ENCODE data around the gene ACACA. TPM values are rescaled to one million over a fixed set of nuclear protein-coding genes. Genes with fewer than 3 reads are reported as not detected.
"Not testable (repeated sequence)": the region's sequence is repeated elsewhere in the genome, so short reads cannot be mapped to it uniquely, and the experiment has no call there.

ACACA gene
- total and polyA plus RNA-seq, 2 donors (not counting 1 experiment from before 2014, with no cell fraction given) = 4.8 to 26.2 TPM

- CTCF ChIA-PET = interaction anchor here (0.6 to 1.2 kb wide), 2 partner anchors 13 to 37 kb away, joined by 3 read pairs; no protein-coding TSS in a partner anchor
- intact Hi-C loops (cut with micrococcal nuclease) = no loop called here
- peaks cover 49% of the 10 kb centered on the region for H3K79me2 ChIP-seq (ENCODE audit: control insufficient read depth, insufficient read depth, low read length)
Measured at GRCh38 chr17:37410357-37410756, 3.7 kb upstream of the ACACA start.

GRCh38 chr17:37408145-37408479 is 1.5 kb upstream of the ACACA start:
- H3K27ac Mint-ChIP-seq = peak overlapping the region; percentile 56
- H3K4me2 ChIP-seq (replicated peaks; ENCODE audit: low read depth, low read length, poor library complexity, severe bottlenecking); H3K9me3 Mint-ChIP-seq (ENCODE audit: insufficient read depth); H3K9ac ChIP-seq (ENCODE audit: low read length); H3K9me3 ChIP-seq (ENCODE audit: control extremely low read depth in 1 of 3, control insufficient read depth in 2 of 3, insufficient read depth in 1 of 3, low read length in 2 of 3); H3K27me3 Mint-ChIP-seq; intact Hi-C loops (cut with micrococcal nuclease); H4K20me1 ChIP-seq (ENCODE audit: control insufficient read depth, insufficient read depth, low read length, poor library complexity, severe bottlenecking); DNase-seq; H3K36me3 ChIP-seq (replicated peaks in 1 of 2; ENCODE audit: control extremely low read depth in 1 of 2, control insufficient read depth in 1 of 2, extremely low read depth in 1 of 2, insufficient read depth in 2 of 2, low read length in 1 of 2); H2AFZ ChIP-seq (ENCODE audit: insufficient read depth, low read depth, low read length, poor library complexity, severe bottlenecking); H3K27me3 ChIP-seq (replicated peaks in 1 of 4; ENCODE audit: control extremely low read depth in 1 of 4, control insufficient read depth in 3 of 4, insufficient read depth in 4 of 4, low read length in 3 of 4); ATAC-seq (ENCODE audit: low read depth); H3K27ac ChIP-seq (ENCODE audit: low read length in 2 of 2); H3K4me3 ChIP-seq (ENCODE audit: control extremely low read depth in 1 of 5, extremely low read depth in 1 of 5, insufficient read depth in 1 of 5, low read depth in 2 of 5, low read length in 4 of 5): not testable (repeated sequence)
- peaks cover 49% of the 10 kb centered on the region for H3K79me2 ChIP-seq (ENCODE audit: control insufficient read depth, insufficient read depth, low read length)
- WGBS (ENCODE audit: insufficient coverage) = 93% methylated on average over 13 of the region's 13 CpGs
- CTCF ChIA-PET = interaction anchor here (0.9 to 1.6 kb wide), 3 partner anchors 10 to 202 kb away, joined by 4 to 5 read pairs (median 4); partner anchors contain the start of gene SYNRG
- POLR2A ChIA-PET = interaction anchor here (0.6 to 1.2 kb wide), 2 partner anchors 82 to 1459 kb away, joined by 3 read pairs; partner anchors contain the start of gene DUSP14
- peak overlapping the region; percentile 90 for H3K4me3 Mint-ChIP-seq
- peaks cover 4 to 22% of the 10 kb centered on the region in 2 donors for H3K4me1 ChIP-seq (ENCODE audit: control insufficient read depth in 2 of 2, insufficient read depth in 2 of 2, low read length in 2 of 2)
- H3K4me1 Mint-ChIP-seq = peaks cover 31% of the 10 kb centered on the region

More at GRCh38 chr17:37410357-37410756, 3.7 kb upstream of the ACACA start:
- POLR2A ChIA-PET = no interaction called here
- Histone ChIP-seq H3K36me3 (replicated peaks in 1 of 2; ENCODE audit: control extremely low read depth in 1 of 2, control insufficient read depth in 1 of 2, extremely low read depth in 1 of 2, insufficient read depth in 2 of 2, low read length in 1 of 2) (peaks cover 0 to 20% of the 10 kb centered on the region in 2 experiments), H3K9ac (ENCODE audit: low read length) (no peak overlapping the region), H2AFZ (ENCODE audit: insufficient read depth, low read depth, low read length, poor library complexity, severe bottlenecking) (no peak overlapping the region), H3K4me2 (replicated peaks; ENCODE audit: low read depth, low read length, poor library complexity, severe bottlenecking) (no peak overlapping the region), H4K20me1 (ENCODE audit: control insufficient read depth, insufficient read depth, low read length, poor library complexity, severe bottlenecking) (no peaks in the 10 kb centered on the region), H3K9me3 (ENCODE audit: control extremely low read depth in 1 of 3, control insufficient read depth in 2 of 3, insufficient read depth in 1 of 3, low read length in 2 of 3) (no peaks in the 10 kb centered on the region), H3K4me3 (ENCODE audit: control extremely low read depth in 1 of 5, extremely low read depth in 1 of 5, insufficient read depth in 1 of 5, low read depth in 2 of 5, low read length in 4 of 5) (no peak overlapping the region), H3K4me1 (ENCODE audit: control insufficient read depth in 2 of 2, insufficient read depth in 2 of 2, low read length in 2 of 2) (peaks cover 4 to 23% of the 10 kb centered on the region in 2 donors), H3K27me3 (replicated peaks in 1 of 4; ENCODE audit: control extremely low read depth in 1 of 4, control insufficient read depth in 3 of 4, insufficient read depth in 4 of 4, low read length in 3 of 4) (no peaks in the 10 kb centered on the region), H3K27ac (ENCODE audit: low read length in 2 of 2) (no peak overlapping the region)
- H3K9me3 Mint-ChIP-seq (ENCODE audit: insufficient read depth) = no peaks in the 10 kb centered on the region
- TF ChIP-seq CTCF (IDR thresholded peaks at IDR 0.05) = no peak
- TF ChIP-seq EZH2 (IDR thresholded peaks at IDR 0.05; ENCODE audit: borderline replicate concordance, insufficient read depth, low read depth, low read length, poor library complexity, severe bottlenecking) = no peak
- H3K27me3 Mint-ChIP-seq = no peaks in the 10 kb centered on the region
- H3K27ac Mint-ChIP-seq = no peak overlapping the region
- no peak for ATAC-seq (ENCODE audit: low read depth)
- peaks cover 30% of the 10 kb centered on the region for H3K4me1 Mint-ChIP-seq
- no peak overlapping the region for H3K4me3 Mint-ChIP-seq
- DNase-seq = no peak
- 100% methylated on average over 3 of the region's 3 CpGs for WGBS (ENCODE audit: insufficient coverage)

Data from B cell (primary cell).